Activated naive CD8-positive, alpha-beta T cell treated with anti-CD3 and anti-CD28 coated beads, Interleukin-2, amount 50 U/mL, for 16 hours (primary cell): Measurements from ENCODE around the gene ANKRD18B.
"Not testable (repeated sequence)": the region's sequence is repeated elsewhere in the genome, so short reads cannot be mapped to it uniquely, and the experiment has no call there.

Experiments
- DNase-seq: peaks from one replicate; pipeline ENCODE4 v3.0.0-alpha.2; 2020; ENCODE audit warnings: low read depth, low spot score

ANKRD18B gene

GRCh38 chr9:33523397-33524305, at the start of gene ANKRD18B:
Gene ANKRD18B, plus strand, starts transcription at chr9:33524251. Its CDS starts 239 bp downstream, at chr9:33524490.
- DNase-seq: not testable (repeated sequence)

- DNase-seq: no peak
Observed at GRCh38 chr9:33475357-33475756, 48.7 kb upstream of the ANKRD18B start.

- no peak for DNase-seq
Observed at GRCh38 chr9:33476503-33476902, 47.5 kb upstream of the ANKRD18B start.

GRCh38 chr9:33480106-33480505, 43.9 kb upstream of the ANKRD18B start:
- DNase-seq: no peak

- DNase-seq: no peak
Observed at GRCh38 chr9:33480976-33481375, 43.1 kb upstream of the ANKRD18B start.

- not testable (repeated sequence) for DNase-seq
Observed at GRCh38 chr9:33485312-33485711, 38.7 kb upstream of the ANKRD18B start.

GRCh38 chr9:33489066-33489465, 35.0 kb upstream of the ANKRD18B start:
- no peak for DNase-seq

GRCh38 chr9:33493819-33494218, 30.2 kb upstream of the ANKRD18B start:
- DNase-seq: not testable (repeated sequence)

GRCh38 chr9:33498387-33498786, 25.7 kb upstream of the ANKRD18B start:
- DNase-seq: no peak

- DNase-seq: no peak
Observed at GRCh38 chr9:33506626-33507370, 17.3 kb upstream of the ANKRD18B start.

GRCh38 chr9:33510262-33511183, 13.5 kb upstream of the ANKRD18B start:
- DNase-seq: no peak

GRCh38 chr9:33511184-33511517, 12.9 kb upstream of the ANKRD18B start:
- DNase-seq: not testable (repeated sequence)

GRCh38 chr9:33512535-33512934, 11.5 kb upstream of the ANKRD18B start:
- not testable (repeated sequence) for DNase-seq

- not testable (repeated sequence) for DNase-seq
Observed at GRCh38 chr9:33515342-33515995, 8.6 kb upstream of the ANKRD18B start.

- DNase-seq: not testable (repeated sequence)
Observed at GRCh38 chr9:33516397-33516796, 7.7 kb upstream of the ANKRD18B start.

GRCh38 chr9:33517373-33517772, 6.7 kb upstream of the ANKRD18B start:
- no peak for DNase-seq

GRCh38 chr9:33517934-33518577, 6.0 kb upstream of the ANKRD18B start:
- not testable (repeated sequence) for DNase-seq

- not testable (repeated sequence) for DNase-seq
Observed at GRCh38 chr9:33521861-33522260, 2.2 kb upstream of the ANKRD18B start.

- no peak for DNase-seq
Observed at GRCh38 chr9:33524306-33524947, 376 bp downstream of the ANKRD18B start.

- DNase-seq: not testable (repeated sequence)
Observed at GRCh38 chr9:33528069-33528468, 4.0 kb downstream of the ANKRD18B start.
